ENCODE measurements around the gene USP35.
"Not testable (repeated sequence)": the region's sequence is repeated elsewhere in the genome, so short reads cannot be mapped to it uniquely, and the experiment has no call there.

The USP35 gene

DNA sequence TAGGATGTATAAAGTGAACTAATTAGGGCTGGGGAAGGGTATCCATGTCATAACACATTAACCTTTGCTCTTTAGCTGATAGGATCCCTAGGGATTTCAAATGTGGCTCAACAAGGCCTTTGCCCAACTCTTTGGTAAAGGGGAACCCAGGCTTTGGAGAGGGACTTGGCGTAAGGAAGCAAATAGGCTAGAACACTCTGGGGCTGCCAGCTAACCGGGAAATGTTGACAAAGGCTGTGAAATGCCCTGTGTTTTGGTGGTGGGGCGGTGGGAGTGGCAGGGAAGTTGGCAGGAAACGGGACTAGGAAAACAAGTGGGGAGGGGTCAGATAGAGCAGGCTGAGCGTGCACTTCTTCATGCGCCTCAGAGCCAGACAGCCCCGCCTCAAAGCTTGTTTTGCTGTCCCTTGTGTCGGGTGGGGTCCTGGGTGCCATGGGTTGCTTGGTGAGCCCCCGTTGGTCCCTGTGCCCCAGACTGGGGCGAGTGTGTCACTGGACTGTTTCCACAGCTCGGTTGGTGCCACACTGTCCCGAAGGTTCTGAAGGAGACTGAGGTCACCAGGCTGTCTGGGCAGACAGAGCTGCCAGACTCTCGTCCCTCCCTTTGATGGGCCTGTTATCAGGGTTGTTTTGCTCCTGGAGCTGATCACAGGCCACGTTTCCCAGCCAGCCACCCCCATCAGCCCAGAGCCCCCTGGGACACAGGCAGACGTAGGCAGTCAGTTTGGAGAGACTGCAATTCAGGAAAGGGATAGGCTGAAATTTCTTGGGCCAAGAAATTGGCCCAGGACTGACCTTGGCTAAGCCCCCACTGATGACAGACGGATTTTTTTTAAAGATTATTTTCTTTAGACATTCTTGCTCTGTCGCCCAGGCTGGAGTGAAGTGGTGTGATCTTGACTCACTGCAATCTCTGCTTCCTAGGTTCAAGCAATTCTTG lies 19.9 kb upstream of the USP35 start:
- FAIRE-seq, result no peak
- DNase-seq (ENCODE audit: low spot score), result no peak

GRCh38 chr11:78170413-78170812 lies 18.3 kb upstream of the USP35 start:
- FAIRE-seq (no peak), DNase-seq (ENCODE audit: low spot score) (no peak)

DNA sequence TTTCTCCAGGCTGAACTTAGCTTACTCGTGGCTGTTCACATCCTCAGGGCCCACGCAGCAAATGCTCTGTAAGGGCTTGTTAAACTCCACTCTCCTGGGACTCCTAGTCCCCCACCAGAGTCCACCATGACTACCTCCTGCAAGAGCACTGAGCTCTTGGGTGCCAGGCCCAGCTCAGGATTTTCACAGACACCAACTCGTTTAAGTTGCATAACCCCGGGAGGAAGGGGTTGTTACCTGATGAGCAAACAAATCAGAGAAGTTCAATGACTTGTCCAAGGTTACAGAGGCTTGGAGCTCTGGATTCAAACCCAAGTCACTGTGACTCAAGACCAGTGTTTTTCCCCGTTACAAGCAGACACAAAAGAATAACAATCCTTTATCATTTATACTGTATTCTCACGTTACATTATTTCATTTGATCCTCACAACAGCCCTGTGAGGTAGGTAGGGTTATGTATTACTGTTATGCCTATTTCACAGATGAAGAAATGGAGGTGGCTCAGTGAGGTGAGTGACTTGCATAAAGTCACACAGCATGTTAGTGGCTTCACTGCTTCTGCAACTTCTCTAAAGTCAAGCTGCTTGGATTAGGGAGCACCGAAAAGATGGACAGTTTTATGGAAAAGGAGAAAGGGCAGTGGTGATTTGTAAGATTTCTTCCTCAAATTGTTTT lies 17.7 kb upstream of the USP35 start:
- DNase-seq (ENCODE audit: low spot score), result no peak
- no peak for FAIRE-seq

- FAIRE-seq (no peak), DNase-seq (ENCODE audit: low spot score) (no peak)
Observed at GRCh38 chr11:78171951-78172350, 16.8 kb upstream of the USP35 start.

- FAIRE-seq; DNase-seq (ENCODE audit: low spot score): not testable (repeated sequence)
Observed at GRCh38 chr11:78175862-78176261, 12.9 kb upstream of the USP35 start.

DNA sequence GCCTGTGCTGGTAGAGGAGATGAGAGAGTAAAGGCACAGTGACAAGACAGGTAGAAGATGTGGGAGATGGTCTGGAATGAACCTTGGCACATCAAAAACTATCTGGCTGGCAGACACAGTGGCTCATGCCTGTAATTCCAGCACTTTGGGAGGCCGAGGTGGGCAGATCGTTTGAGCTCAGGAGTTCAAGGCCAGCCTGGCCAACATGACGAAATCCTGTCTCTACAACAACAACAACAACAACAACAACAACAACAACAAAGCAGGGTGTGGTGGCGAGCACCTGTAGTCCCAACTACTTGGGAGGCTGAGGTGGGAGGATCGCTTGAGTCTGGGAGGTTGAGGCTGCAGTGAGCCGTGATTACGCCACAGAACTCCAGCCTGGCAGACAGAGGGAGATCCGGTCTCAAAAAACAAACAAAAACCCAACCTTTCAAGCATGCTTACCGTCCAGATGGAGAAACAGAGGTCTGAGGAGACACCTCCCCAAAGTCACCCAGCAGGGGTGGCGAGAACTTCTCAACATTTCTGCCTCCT lies 12.0 kb upstream of the USP35 start:
- FAIRE-seq, result no peak
- no peak for DNase-seq (ENCODE audit: low spot score)

- no peak for FAIRE-seq
Observed at GRCh38 chr11:78177216-78177615, 11.5 kb upstream of the USP35 start.

GRCh38 chr11:78179459-78180071 lies 9.2 kb upstream of the USP35 start:
- DNase-seq (ENCODE audit: low spot score) (peak; percentile 29), FAIRE-seq (no peak)

More at GRCh38 chr11:78177216-78177615, 11.5 kb upstream of the USP35 start:
- DNase-seq (ENCODE audit: low spot score), result no peak

DNA sequence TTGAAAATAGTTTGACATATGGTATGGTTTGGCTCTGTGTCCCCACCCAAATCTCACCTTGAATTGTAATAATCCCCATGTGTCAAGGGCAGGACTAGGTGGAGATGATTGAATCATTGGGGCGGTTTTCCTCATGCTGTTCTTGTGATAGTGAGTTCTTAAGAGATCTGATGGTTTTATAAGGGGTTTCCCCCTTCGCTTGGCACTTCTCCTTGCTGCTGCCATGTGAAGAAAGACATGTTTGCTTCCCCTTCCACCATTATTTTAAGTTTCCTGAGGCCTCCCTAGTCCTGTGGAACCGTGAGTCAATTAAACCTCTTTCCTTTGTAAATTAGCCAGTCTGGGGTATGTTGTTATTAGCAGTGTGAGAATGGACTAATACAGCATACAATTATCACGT lies 8.0 kb upstream of the USP35 start:
- no peak for DNase-seq (ENCODE audit: low spot score)
- FAIRE-seq, result no peak

GRCh38 chr11:78181185-78181584 lies 7.5 kb upstream of the USP35 start:
- DNase-seq (ENCODE audit: low spot score) (no peak), FAIRE-seq (no peak)

DNA sequence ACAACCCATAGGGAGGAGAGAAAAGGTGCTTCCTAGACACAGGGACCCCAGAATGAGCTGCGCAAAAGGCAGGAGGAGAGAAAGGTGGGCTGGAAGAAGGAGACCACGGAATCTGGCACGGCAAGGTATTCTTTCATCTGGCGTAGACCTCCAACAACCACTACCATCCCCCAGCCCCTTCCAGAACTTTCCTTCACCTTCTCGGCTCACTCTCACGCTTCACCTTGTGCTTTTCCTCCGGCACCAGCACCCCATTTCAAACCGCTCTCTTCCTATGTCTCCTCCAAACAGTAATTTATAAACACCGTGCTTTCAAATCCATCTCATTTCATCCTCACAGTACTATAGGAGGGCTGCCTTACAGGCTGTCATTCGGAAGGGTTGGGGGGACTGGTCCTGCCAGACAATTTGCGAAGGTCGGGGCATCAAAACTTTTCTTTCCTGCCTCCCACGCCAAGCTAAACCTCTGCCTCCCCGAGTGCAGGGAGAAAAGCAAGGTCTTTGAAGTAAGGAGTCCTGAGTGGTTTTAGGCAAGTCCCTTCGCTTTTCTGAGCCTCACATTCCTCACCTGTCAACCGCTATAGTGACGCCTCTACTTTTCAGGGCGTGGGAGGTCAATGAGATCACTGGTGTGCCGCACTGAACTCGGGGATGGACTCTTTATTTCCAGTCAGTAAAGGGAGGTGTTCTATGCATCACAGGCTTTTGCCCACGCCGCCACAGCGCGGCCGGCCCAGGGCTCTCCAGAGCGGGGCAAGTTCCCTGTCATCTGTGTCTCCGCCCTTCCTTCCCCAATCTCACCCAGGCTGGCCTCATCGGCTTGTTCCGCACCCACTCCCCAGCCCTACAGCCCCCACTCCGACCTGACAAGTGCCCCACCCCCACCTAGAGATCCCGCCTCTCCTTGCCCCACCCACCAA lies 1.1 kb upstream of the USP35 start:
- no peak for DNase-seq (ENCODE audit: low spot score)
- no peak for FAIRE-seq

DNA sequence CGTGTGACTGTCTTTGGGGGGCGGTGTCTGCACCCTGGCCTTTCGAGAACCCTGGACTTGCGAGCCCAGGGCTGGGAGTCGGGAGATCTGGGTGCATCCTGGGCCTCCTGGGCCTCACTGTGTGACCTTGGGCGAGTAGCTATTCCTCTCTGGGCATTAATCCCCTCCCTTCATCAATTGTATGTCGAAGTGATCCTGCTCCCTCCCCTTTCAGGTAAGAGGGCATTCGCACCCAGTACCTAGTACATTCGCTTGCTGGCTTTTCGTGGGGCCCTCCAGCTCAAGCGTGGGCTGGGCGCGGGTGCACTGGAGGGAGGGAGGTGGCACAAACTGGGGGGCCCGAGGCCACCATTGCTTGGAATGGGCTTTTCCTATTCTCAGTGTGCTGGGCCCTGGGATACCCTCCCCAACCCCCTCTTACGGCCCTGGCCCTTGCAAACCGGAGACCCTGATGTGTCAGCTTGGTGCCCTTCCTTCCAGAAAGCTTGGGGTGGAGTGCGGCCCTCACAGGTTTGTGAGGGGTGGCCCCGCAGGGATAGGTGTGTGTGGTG lies 530 bp downstream of the USP35 start:
- FAIRE-seq (no peak), DNase-seq (ENCODE audit: low spot score) (no peak)

DNA sequence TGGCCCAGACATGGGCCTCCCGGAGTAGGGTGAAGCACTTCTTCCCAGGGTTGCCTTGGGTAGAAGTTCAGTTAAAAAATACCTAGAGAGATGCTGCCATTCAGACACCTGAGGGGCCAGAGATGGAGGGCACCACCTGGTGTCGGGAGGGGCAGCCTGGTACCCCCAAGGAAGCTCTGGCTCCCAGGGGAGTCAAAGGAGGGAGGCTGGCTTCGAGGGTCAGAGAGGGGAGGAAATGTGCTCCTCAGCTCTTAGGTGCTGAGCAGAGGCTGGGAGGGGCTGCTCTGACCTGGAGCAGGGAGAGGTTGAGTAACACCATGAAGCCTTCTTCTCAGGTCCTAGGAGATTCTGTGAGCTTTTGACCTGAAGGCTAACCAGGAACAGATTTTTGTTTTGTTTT lies 1.1 kb downstream of the USP35 start:
- DNase-seq (ENCODE audit: low spot score), result no peak
- no peak for FAIRE-seq

DNA sequence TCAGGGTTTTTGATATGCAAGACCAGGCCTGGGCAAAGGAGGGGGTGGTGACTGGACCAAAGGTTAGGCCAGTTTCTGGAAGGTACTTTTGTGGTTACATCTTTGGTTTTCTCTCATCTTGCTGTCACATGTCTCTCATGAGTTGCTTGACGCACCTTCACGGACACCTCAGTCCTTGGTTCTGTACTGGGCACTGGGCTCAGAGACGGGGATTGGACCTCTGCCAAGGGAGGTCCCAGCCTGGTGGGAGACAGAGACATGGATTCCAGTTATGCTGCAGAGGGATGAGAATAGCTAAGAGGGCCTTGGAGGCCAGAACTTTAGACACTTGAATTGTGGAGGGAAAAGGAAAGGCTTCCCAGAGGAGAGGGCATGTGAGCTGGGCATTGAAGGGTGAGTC lies 1.7 kb downstream of the USP35 start:
- DNase-seq (ENCODE audit: low spot score) (no peak), FAIRE-seq (no peak)

GRCh38 chr11:78190871-78191538 lies 2.3 kb downstream of the USP35 start:
- no peak for FAIRE-seq

GRCh38 chr11:78192223-78192719 lies 3.6 kb downstream of the USP35 start:
- no peak for DNase-seq (ENCODE audit: low spot score)
- FAIRE-seq, result no peak

More at GRCh38 chr11:78190871-78191538, 2.3 kb downstream of the USP35 start:
- DNase-seq (ENCODE audit: low spot score), result no peak

- FAIRE-seq, result no peak
- DNase-seq (ENCODE audit: low spot score), result no peak
Observed at GRCh38 chr11:78192911-78193351, 4.2 kb downstream of the USP35 start.

GRCh38 chr11:78193806-78194205 lies 5.1 kb downstream of the USP35 start:
- DNase-seq (ENCODE audit: low spot score) (no peak), FAIRE-seq (no peak)

DNA sequence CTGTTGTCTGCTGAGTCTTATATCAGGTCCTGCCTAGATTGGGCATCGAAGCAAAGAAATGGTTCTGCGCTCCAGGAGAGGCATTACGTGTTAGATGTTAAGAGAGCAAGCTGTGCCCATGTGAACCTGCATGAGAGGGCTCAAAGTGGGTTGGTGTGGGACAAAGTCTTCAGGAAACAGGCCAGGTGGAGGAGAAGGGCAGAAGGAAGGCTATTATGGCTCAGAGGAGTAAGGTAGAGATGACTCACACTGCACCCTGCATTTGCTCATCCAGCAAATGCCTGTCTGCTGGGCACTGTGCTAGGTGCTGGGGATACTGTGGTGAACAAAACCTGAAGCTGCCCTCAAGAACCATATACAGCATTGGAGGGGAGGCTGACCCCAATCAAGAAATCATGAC lies 5.8 kb downstream of the USP35 start:
- no peak for FAIRE-seq
- DNase-seq (ENCODE audit: low spot score), result no peak

All from urothelium cell line (cell line).